ENCODE measurements around the gene TAS2R10.
"Not testable (repeated sequence)": the region's sequence is repeated elsewhere in the genome, so short reads cannot be mapped to it uniquely, and the experiment has no call there.

TAS2R10 gene, protein sequence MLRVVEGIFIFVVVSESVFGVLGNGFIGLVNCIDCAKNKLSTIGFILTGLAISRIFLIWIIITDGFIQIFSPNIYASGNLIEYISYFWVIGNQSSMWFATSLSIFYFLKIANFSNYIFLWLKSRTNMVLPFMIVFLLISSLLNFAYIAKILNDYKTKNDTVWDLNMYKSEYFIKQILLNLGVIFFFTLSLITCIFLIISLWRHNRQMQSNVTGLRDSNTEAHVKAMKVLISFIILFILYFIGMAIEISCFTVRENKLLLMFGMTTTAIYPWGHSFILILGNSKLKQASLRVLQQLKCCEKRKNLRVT

DNA sequence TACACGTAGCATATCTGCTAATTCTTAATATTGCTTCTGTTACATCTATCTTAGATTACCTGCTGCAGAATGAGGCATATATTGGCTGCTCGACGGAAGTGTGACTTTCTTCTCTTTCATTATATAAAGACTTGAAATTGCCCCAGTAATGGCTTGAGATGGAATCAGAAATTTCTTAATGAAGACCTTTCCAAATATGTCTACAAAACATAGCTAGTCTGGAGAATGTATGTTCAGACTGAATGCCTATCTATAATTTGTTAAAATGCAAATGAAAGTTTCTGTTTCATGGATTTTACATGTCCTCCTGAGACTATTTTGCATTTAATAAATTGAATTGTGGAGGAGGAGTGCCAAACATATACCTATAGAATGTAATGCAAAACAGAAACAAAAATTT, at the start of gene TAS2R10:
Gene TAS2R10 (minus strand): TSS at position 101 of the 400 bp plus-strand sequence. CDS start 89 bp downstream, at position 12.
- DNase-seq (ENCODE audit: low spot score) = no peak

- no peak for DNase-seq (ENCODE audit: low spot score)
Measured at GRCh38 chr12:10873378-10873777, 47.2 kb upstream of the TAS2R10 start.

GRCh38 chr12:10867381-10867780, 41.2 kb upstream of the TAS2R10 start:
- no peak for DNase-seq (ENCODE audit: low spot score)

GRCh38 chr12:10863512-10864218, 37.5 kb upstream of the TAS2R10 start:
- no peak for DNase-seq (ENCODE audit: low spot score)

DNA sequence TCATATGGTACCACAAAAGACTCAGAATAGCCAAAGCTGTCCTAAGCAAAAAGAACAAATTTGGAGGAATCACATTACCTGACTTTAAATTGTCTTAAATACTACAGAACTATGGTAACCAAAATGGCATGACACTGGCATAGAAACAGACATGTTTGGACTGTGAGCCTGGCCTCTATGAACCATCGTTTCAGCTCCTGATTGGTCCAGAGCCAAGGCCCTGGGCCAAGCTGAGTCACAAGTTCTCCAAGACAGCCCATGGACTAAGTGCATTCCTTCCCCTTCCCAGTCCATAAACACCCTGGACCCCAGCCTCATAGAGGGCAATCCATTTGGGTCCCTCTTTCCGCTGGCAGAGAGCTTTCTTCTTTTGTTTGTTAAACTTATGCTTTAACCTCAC, 35.2 kb upstream of the TAS2R10 start:
- no peak for DNase-seq (ENCODE audit: low spot score)

DNA sequence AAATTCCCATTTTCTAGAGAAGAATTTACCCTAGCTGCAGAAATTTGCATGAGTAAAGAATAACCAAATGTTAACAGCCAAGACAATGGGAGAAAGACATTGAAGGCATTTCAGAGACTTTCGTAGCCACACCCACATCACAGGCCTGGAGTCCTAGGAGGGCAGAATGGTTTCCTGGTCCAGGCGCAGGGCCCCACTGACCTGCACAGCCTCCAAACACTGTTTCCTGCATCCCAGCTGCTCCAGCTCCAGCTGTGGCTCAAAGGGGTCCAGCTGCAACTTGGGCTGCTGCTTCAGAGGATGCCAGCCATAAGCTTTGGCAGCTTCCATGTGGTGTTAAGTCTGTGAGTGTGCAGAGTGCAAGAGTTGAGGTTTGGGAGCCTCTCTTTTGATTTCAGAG, 29.6 kb upstream of the TAS2R10 start:
- no peak for DNase-seq (ENCODE audit: low spot score)

DNA sequence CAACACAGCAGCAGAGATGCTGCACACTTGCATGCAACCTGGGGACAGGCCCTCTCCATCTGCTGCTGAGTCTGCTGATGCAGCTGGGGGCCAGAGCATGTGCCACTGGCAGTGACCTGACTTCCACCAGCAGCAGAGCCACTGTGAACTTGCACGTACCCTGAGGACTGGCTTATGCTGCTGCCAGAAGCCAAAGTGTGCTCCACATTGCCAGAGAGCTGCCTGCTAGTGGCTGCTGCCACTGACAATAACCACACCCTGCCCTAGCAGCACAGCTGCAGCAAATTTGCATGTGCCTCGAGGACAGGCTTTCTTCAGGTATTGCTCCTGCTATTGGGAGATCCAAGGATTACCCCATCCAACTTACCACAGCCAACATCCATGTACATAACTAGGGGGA, 27.6 kb upstream of the TAS2R10 start:
- DNase-seq (ENCODE audit: low spot score) = no peak

- DNase-seq (ENCODE audit: low spot score) = no peak
Measured at GRCh38 chr12:10851243-10851858, 25.2 kb upstream of the TAS2R10 start.

GRCh38 chr12:10849425-10849878, 23.3 kb upstream of the TAS2R10 start, which contains the start of gene PRR4:
TSS of gene PRR4 (minus strand) at chr12:10849475. CDS start at chr12:10849437, 38 bp downstream.
- no peak for DNase-seq (ENCODE audit: low spot score)

DNA sequence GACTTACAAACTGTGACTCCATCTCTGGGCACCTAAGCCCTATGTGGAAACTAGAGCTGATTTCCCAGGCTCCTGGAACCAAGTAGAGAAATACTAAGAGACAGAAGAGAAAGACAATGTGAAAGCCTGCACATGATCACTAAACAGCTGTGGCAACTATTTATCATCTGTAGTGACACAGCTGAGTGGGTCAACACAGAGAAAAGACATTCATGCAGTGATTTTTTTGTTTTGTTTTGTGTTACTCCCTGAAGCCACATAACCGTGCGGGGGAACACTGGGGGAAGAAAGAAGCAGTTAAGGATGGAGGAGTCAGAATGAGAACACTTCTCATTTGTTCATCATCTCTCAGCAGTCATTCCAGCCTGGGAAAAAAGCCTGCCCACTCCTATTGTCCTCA, 21.6 kb upstream of the TAS2R10 start:
- no peak for DNase-seq (ENCODE audit: low spot score)

DNA sequence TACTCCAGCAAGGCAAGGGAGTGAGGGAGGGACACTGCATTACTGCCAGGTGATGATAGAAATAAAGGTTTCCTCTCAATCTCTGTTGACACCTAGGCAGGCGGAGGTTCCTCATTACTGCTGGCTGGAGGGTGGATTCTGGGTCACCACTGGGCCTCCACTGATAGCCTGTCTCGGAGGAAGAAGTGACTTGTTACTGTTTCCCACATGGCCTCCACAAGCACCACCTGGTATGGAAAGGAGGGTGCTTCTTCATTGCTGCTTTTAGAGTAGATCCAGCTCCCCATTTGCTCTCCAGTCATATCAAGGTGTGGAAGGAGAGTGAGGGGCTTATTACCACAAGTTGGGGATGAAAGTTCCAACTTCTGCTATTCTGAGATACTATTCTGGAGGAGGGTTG, 16.7 kb upstream of the TAS2R10 start:
- no peak for DNase-seq (ENCODE audit: low spot score)

- no peak for DNase-seq (ENCODE audit: low spot score)
Measured at GRCh38 chr12:10838461-10838860, 12.3 kb upstream of the TAS2R10 start.

- no peak for DNase-seq (ENCODE audit: low spot score)
Measured at GRCh38 chr12:10829994-10830393, 3.8 kb upstream of the TAS2R10 start.

DNA sequence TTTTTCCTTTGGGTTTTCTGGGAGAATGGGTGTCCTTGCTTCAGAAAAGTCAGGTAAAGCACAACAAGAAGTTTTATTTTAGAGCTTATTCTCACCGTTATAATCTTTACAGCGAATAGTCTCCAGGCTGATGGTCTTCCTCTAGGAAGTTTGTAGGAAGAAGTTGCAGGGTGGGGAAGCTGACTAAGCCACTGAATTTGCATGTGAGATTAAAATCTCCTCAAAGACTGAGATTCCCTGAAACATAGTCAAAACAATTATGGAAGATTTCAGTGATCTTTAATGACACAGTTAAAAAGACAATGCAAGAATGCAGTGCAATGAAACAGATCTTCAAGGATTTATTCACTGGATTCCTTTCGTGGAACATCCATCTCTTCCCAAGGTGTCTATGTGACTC, 1.2 kb downstream of the TAS2R10 start:
- no peak for DNase-seq (ENCODE audit: low spot score)

GRCh38 chr12:10811883-10812536, 14.1 kb downstream of the TAS2R10 start:
- DNase-seq (ENCODE audit: low spot score) = no peak

DNA sequence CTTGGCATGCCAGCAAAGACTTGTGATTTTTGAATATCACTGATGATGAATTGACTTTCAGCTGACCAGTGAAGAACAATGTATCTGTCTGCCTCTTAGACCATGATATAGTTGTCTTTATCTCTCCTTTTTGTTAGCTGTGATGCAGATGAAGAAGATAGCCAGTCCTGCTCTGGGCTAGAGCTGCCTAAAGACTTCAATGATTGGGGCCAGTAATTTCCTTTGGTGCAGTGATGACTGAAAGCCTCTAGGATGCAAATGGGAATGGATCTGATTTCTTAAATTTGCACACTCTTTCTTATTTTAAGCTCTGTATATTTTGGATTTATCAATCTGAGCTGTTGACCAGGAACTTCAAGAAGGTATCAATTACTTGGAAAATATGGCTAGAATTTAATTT, 16.1 kb downstream of the TAS2R10 start, which contains the start of gene TAS2R9:
Gene TAS2R9 (minus strand): TSS at position 101 of the 400 bp plus-strand sequence. CDS start 93 bp downstream, at position 8.
- DNase-seq (ENCODE audit: low spot score) = no peak

- no peak for DNase-seq (ENCODE audit: low spot score)
Measured at GRCh38 chr12:10807186-10807585, 19.0 kb downstream of the TAS2R10 start, which contains the start of gene TAS2R8. TSS of gene TAS2R8 (minus strand) at chr12:10807286. CDS start at chr12:10806980, 306 bp downstream.

GRCh38 chr12:10802587-10802986, 23.6 kb downstream of the TAS2R10 start, which contains the start of gene TAS2R7:
TSS of gene TAS2R7 (minus strand) at chr12:10802627. CDS start at chr12:10802570, 57 bp downstream.
- DNase-seq (ENCODE audit: low spot score) = no peak

GRCh38 chr12:10801741-10802140, 24.4 kb downstream of the TAS2R10 start:
- DNase-seq (ENCODE audit: low spot score) = no peak

GRCh38 chr12:10794222-10794621, 31.9 kb downstream of the TAS2R10 start:
- DNase-seq (ENCODE audit: low spot score) = no peak

DNA sequence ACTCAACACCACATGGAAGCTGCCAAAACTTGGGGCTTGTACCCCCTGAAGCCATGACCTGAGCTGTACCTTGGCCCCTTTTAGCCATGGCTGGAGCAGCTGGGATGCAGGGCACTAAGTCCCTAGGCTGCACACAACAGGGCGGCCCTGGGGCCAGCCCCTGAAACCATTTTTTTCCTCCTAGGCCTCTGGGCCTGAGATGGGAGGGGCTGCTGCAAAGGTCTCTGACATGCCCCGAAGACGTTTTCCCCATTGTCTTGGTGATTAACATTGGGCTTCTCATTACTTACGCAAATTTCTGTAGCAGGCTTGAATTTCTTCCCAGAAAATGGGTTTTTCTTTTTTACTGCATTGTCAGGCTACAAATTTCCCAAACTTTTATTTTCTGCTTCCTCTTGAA, 34.4 kb downstream of the TAS2R10 start:
- DNase-seq (ENCODE audit: low spot score) = not testable (repeated sequence)

DNA sequence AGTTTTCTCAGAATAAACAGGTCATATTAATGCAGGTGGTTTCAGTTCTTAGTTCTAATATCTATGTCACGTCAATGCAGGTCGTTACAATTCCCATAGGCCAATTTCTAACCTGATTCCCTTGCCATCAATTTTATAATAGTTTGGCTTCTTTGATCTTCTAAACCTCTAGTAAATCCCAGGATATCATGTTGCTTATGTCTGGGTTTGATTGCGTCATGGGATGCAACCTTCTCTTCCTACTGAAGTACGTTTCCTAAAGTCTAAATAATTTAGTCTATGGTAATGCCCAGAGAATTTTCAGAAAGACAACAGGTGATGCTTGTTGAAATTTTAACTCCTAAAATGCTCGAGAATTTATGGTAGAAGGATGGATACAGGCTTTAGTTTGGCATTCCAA, 42.9 kb downstream of the TAS2R10 start:
- no peak for DNase-seq (ENCODE audit: low spot score)

Data from left forelimb (tissue), 1 donor.